TTC549 (cell line): ENCODE measurements around the gene STMN1.

ENCODE experiments used
- FAIRE-seq: peaks from 2 replicates; lab custom pipeline; 2012; peaks lifted over from hg19 to GRCh38; lab: Jason Lieb, UNC

The STMN1 gene

DNA sequence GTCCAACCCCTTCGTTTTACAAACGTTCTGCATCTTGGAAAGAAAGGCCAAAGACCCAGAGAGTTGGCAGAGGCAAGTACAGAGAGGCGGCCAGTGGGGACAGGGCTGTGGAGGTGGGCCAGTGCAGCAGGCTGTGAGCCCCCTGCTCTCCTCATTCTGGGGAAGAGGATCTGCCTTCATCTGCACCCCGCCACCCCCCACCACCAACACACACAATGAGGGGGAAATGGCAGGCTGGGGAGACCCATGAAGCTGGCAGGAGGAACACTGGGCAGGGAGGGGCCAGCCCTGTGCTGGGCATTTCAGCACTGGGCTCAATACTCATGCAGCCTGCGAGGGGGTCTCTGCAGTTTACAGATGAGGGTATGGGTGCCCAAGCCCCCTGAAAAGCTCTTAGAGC lies 14.6 kb downstream of the STMN1 start:
- FAIRE-seq, result no peak

DNA sequence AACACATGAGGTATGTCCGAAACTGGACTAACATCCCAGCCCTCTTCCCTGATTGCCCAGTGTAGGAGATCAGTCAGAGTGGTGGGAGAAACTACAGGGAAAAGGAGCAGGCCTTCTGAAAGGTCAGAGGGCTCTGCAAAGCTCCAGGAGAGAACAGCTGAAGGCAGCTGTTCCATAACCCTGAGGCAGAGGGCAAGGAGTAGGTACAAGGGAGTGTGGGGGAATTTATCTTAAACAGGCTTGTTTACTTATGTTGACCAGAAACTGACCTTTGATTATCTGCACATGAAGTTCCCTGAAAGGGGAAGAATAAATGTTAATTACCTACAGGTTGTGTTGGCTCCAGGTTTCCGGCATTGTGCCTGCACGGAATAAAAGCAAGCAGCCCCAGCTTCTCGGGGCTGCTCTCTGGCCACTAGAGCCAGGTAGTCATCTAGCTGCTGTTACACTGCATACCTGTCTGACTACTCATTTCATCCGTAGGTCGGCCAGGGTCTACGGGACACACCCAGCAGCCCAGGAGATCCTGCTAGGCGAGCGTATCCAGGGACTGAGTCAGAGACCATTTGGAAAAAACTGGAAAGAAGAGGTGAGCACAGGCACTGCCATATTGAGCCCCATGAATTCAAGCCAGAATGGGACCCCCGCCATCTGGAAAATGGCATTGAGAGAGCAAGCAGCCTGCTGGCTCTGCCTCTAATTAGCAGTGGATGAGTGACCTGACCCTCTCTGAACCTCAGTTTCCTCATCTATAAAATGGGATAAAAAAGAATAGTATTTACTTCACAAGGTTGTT lies 15.8 kb downstream of the STMN1 start:
- no peak for FAIRE-seq

DNA sequence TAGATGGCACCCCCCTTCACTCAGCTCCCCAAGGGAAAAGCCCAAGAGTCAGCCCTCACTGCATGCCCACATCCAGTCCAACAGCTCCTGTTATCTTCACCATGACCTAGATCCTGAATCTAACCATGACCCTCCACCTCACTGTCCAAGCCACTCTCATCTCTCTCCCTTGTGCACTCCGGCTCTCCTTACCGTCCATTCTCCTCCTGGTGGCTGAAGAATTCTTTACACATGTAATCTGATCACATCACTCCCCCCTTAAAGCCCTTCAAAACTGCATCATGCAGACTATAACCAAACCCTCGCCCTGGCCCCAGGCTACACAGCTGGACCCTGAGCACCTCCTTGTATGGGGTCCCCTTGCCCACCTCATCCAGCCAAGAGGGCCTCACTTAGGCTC lies 16.7 kb downstream of the STMN1 start:
- FAIRE-seq, result no peak

DNA sequence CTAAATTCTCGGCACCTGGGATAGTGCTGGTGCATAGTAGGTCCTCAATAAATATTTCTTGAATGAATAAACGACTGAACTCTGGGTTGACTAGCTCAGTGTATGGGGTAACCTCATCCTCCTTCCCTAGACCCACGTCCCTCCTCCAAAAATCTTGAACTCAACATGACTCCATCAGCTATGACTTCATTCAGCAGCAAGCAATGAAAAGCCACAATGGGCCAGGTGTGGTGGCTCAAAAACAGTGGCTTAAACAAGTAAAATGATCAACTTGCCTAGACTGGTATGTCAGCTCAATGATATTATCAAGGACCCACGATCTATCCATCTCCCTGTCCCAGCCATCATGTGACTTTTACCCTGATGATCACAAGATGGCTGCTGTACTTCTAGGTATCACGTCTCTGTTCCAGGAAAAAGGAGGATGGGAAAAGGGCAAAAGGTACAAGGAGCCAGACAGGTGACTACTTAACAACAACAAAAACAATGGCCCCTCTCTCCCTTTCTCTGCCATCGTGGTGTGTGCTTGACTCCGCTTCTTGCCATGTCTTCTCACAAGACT lies 17.7 kb downstream of the STMN1 start:
- FAIRE-seq, result no peak

DNA sequence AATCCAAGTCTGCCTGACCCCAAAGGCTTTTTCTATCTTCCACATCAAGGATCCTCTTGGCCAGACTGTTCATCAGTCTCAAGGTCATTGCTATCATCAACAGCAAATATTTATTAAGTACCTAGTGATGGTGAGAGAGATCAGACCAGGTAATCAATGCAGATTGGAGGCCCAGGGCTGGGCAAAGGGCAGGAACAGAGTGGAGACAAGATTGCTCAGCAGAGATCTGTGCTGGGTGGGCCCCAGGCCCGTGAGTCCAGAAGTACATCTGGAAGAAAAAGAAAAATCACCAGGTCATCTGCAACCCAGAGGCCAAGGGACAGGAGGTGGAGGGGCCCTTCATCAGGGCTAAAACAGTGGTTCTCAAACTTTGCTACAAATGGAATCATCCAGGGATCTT lies 20.6 kb downstream of the STMN1 start:
- no peak for FAIRE-seq

DNA sequence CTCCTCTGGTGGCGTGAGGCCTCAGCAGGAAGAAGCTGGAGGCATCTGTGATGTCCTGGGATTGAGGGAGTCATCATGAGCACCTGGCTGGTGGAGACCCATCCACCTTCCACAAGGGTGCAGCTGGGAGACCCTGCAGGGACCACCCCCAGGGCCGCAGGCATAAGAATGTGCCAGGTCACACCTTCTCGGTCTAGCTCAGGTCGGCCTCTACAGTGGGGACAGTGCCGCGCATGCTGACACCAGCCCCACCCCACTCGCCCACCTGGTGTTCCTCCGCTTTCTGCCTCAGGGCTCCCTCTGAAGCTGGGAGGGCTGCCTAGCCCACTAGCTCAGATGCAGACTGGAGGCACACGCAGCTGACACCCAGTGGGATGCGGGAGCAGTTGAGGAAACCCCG lies 25.0 kb downstream of the STMN1 start:
- FAIRE-seq, result no peak

DNA sequence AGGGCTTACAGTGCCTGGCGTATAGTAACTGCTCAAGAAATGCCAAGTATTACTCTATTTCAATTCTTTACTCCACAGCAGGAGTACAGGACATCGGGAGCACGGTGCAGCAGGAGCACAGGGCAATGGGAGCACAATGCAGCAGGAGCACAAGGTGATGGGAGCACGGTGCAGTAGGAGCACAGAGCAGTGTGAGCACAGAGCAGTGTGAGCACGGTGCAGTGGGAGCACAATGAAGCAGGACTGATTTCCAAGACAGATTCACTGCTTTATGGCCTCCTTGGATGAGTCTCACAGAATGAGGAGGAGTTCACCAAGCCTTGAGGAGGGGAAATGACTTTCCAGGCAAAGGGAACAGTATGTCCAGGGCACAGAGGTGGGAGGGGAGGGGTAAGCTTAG lies 25.7 kb downstream of the STMN1 start:
- FAIRE-seq, result no peak

DNA sequence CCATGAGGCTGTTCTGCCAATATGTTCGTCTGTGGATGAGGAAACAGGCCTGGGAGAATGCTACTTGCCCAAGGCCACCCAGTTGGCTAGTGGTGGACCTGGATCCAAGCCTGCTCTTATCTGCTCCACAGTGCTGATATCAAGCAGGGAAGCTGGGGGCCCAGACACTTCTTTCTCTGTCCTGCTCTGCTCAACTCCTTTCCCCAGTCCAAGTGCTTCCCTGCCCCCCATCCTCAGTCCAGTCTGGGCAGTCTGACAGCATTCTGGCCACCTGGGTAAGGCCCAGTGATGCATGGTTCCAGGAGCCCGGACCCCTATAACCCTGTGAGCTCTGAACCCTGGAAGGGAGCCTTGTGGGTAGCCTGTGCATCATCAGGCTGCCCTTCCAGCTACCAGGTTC lies 26.5 kb downstream of the STMN1 start:
- FAIRE-seq, result no peak

DNA sequence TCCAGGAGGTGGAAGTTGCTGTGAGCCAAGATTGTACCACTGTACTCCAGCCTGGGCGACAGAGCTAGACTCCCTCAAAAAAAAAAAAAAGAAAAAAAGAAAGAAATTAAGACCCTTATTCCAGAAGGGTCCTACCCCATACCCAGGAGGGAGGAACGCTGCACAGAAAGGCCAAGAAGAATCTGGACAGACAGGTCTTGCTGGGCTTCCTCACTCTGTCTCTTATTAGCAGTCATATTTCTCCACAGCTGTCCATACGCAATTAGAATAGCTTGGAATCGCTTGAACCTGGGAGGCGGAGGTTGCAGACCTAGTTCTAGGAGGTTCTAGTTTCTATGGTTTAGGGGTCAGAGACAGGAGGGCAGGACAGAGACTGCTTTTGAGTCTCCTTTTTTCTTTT lies 27.5 kb downstream of the STMN1 start:
- FAIRE-seq, result no peak

DNA sequence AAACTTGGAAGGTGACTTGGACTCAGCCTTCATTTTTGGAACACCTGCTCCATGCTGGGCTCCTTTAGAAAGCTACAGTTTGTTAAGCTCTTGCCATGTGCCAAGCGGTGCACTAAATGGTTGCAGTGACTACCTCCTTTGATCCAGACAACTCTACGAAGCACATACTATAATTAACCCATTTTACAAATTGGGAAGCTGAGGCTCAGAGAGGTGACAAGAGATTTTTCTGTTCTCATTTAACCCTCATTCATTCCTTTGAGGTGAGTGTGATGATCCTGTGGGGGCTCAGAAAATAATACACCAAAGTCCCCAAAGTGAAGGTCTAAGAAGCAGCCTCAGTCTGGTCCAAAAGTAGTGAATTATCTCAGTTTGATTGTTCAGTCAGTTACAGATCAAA lies 29.1 kb downstream of the STMN1 start:
- no peak for FAIRE-seq

DNA sequence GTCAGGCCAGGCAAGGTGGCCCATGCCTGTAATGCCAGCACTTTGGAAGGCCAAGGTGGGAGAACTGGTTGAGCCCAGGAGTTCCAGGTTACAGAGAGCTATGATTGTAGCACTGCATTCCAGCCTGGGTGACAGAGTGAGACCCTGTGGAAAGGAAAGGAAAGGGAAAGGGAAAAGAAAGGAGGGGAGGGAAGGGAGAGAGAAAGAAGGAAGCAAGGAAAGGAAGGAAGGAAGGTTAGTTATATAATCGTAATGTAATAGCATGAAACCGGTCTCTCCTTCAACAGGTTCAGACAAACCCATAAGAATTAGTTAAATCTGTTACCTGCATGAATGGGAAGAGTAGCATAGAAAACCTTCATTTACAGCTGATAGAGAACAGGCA lies 29.5 kb downstream of the STMN1 start:
- FAIRE-seq, result no peak

DNA sequence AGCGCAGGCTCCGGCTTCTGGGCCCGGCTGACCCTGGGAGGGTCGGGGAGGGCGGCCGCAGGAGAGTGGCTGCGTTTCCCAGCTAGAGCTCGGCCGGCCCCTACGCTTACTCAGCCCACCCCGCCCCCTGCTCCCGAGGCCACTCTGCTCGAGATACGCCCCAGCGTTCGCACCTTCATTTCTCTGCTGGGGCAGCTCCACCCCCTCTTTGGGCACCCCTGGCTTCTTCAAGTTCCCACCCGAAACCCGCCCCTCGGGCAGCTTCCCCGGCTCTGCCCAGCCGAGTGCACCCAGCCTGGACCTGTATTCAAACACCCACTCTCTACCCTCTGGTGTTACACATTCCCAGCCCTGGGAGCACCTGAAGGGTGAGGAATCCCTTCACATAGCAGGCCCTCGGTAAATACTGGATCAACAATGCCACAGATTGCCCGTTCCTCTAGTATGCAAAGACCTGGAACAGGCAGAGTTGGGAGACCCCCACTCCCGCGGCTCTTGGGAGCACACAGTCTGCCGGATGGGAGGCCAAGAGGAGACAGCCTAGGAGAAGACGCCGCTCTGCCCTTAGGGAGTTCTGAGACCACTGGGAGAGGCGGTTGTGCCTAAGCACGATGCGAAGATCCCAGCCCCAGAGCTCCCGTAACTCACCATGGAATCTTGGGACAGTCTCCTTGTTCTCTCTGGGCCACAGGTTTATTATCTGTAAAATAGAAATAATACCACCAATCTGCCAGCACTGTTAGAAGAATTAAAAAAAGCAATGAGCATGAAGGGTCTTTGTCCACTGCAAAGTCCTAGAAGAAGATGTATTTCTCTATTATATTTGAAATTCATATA lies 30.1 kb downstream of the STMN1 start:
- FAIRE-seq, result no peak

DNA sequence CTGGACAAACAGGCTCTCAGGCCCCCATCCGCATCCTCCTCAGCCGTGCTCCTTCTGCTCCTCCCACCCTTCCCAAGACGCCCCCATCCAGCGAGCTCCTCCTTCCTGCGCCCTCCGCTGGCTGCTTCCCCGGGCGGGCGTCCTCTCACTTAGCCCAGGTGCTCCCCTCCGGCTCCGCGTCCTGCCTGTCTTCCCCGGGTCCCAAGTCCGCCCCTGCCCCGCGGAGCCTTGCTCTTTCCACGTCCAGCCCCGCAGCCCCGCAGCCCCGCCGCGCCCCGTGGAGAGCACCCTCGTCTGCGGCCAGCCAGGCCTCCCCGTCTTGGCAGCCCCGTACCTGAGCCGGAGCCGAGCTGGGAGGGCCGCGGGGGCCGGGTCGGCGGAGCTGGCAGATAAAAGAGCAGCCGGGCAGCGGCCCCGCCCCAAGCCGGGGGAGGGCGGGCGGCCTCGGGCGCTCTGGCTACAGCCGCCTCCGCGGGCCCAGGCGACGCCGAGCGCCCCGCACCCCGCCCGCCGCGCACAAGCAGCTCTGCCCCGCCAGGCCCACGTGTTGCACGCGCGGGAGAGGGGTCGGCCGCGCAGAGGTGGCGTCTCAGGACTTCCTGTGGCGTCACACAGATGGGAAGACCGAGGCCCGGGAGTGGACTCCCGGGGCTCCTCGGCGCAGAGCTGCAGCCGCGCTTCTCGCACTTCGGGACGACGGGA lies 30.9 kb downstream of the STMN1 start, which contains the start of gene PAQR7:
Gene PAQR7 (minus strand): TSS at position 555 of the 702 bp plus-strand sequence. CDS start 11,869 bp downstream, outside the sequence.
- no peak for FAIRE-seq

DNA sequence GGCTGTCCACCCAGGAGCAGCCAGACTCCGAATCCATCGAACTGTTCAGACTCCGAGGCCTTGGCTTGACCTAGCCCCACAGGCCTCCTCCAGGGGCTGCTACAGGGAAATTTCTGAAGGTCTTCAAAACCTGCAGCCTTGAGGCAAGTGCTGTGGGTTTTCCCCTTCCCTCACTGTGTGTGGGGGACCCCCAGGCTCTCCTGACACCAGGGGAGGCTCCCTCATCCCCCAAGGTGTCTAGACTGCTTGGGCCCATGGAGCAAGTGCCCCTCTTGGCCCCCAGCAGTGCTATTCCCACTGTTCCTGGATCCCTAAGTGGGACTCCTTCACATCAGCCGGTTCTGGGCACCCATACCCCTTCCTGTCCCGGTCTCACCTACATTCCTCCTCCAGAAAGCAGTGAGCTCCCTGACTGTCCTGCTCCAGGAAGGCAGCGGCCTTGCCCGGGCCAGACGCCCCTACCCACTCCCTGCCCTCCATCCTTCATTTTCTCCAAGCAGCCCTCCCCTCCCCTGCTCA lies 31.5 kb downstream of the STMN1 start:
- FAIRE-seq, result no peak

DNA sequence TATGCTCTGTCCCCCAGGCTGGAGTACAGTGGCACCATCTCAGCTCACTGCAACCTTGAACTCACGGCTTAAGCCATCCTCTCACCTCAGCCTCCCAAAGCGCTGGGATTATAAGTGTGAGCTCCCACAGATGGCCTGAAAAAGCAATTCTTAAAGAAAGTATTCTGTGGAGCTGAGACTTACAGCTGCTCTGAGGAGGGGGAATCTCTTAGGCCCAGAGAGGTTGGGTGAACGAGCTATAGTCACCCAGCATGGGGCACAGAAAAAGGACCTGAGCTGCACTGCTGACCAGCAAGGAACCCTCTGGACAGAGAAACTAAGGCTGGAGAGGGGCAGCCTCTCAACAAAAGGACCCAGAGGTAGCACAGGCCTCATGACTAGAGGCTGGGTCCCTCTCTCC lies 32.0 kb downstream of the STMN1 start:
- FAIRE-seq, result no peak

DNA sequence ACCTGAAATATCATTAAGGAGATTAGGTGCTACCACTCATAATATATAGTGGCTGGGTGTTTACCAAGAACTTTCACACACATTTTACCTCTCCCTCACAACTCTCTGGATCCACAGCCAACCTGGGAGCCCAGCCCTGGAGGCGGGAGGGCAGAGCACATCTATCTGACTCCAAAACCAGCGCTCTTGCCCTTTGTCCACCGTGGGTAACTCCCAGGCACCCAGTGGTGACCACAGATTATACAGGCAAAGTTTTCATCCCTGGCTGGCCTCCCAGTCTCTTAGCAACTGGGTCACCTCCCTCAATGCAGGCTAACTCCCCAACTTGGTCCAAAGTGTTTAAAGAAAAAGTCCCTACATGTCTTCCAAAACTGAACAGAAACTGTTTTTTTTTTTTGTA lies 33.1 kb downstream of the STMN1 start:
- no peak for FAIRE-seq

DNA sequence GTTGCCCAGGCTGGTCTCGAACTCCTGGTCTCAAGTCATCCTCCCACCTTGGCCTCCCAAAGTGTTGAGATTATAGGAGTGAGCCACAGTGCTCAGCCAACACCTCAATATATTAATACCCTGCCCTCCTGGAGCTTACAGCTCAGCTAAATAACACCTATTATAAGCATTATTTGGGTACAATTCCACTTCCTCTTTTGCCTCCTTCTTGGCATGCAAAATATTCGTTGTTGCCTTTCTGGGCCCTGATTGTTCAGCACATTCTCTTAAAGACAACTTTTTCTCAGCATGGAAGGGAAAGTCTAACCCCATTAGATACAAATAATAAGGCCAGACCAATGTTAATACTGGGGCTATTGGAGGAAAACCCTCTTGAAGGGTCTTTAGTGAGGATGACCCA lies 33.5 kb downstream of the STMN1 start:
- FAIRE-seq, result no peak

DNA sequence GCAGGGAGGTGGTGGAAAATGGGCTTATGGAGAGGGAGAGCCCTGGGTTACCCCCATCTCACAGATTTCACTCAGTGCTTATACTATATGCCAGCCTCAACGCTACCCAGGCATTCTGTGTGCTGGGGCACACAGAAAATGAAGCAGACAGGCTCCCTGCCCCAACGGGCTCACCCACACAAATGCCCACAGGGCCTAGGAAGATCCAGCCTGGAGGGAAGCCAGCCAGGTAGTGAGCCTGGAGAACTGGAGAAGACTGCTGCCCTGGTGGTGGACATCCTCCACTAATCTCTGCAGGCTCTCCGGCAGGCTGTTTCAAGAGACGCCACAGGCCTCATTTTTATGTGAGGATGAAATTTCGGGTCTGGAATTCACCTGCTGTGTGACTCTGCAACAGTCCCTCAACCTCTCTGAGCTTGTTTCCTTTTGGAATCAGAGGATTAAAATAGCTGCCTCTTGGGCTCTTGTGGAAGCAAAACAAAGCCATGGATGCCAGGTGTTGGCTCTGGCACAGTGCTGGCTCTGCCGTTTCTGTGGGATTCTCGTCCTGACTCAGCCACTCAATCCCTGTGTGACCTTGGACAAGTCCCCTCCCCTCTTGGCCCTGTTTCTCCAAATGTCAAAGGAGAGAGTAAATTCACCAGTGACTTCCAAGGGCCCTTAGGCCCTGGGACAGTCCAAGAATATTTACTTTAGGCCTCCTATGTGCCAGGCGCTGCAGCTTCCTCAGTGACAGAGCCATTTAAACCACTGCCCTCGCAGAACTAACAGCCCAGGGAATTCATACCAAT lies 34.3 kb downstream of the STMN1 start:
- FAIRE-seq, result no peak

DNA sequence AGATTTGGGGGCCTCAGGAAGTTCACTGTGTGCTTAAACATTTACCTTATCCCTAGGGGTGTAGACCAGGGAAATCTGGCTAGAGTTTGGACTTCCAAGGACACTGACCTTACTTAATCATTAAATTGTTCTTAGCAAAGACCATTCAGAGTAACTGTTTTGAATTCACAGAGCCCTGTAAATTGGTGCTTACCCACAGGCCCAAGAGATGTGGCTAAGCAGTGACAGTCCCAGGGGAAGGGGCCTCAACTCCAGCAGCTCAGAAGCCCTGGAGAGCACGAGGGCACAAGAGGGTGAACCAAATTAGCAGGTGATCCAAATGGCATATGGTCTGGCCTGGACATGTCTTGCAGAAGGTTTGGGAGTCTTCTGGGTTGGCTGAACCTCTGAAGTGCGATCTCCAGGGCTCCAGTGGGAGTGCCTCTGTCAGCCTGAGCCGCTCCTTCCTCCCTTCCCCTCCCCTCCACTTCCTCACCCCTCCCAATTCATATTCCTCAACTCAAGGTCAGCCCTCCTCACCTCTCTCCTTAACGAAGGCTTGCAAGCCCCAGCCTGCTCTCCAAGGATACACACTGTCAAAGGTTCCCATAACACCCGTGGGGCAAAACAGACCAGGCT lies 35.0 kb downstream of the STMN1 start:
- no peak for FAIRE-seq

DNA sequence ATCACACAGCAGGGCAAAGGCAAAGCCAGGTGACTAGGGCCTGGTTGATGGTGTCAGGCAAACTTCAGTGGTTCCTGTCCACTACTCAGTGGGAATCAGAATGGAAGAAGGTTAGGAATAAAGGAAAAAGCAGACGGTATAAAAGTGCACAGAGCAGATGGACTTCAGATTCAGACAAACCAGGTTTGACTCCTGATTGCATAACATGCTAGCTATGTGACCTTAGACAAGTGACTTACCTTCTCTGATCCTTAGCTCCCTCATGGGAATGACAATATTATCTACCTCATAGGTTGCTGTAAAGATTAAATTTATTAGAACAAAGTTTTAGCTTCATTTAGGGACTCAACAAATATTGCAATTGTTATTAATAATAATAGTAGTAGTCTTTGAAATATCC lies 35.6 kb downstream of the STMN1 start:
- no peak for FAIRE-seq

DNA sequence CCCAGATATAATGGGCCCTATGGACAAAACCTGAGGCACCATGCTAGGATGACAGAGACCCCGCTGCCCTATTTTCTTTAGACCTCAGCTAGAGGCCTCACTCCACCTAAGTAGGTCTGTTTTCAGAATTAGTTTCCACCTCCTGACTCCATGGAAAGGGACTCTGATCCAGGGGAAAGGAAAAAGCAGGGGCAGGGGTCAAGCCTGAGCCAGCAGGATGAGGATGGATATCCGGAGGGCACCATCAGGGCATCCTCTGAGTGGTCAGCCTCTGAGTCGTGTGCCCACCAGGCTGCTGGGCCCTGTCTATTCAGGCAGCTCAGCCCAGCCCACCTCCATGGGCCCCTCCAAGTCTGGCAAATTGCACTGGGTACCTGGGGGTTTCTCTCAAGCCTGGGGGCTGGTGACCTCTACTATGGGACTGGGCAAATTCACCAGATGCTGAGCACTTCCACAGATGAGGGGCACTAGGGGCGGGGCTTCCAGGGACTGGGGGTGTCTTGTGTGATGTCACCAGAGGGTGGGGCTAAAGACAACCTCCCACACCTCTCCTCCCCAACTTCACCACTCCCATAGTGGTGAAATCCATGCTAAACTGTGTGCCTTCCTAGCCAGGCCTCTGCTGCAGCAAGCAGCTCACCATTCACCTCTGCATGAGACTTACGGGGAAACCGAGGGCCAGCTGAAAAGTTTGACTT lies 36.2 kb downstream of the STMN1 start:
- FAIRE-seq, result no peak
